Hepatocyte (in vitro differentiated cells): ENCODE measurements around the gene SLC22A13.

Source experiments
- EZH2 ChIP-seq: fragments of 200-600 bp; sonication (generic); IDR thresholded peaks from 2 replicates; pipeline ENCODE4 v1.6.1; 2016; ENCODE audit warnings: antibody characterized with exemption, mild to moderate bottlenecking, borderline replicate concordance
- TF ChIP-seq, protein P1 (sequence below): fragments of 200-600 bp; sonication (generic); IDR thresholded peaks from 2 replicates; pipeline ENCODE4 v1.5.1; 2016; ENCODE audit warnings: antibody characterized with exemption, mild to moderate bottlenecking; ENCODE audit not compliant: poor library complexity

- TF ChIP-seq EZH2, result no peak
- TF ChIP-seq, protein P1, sequence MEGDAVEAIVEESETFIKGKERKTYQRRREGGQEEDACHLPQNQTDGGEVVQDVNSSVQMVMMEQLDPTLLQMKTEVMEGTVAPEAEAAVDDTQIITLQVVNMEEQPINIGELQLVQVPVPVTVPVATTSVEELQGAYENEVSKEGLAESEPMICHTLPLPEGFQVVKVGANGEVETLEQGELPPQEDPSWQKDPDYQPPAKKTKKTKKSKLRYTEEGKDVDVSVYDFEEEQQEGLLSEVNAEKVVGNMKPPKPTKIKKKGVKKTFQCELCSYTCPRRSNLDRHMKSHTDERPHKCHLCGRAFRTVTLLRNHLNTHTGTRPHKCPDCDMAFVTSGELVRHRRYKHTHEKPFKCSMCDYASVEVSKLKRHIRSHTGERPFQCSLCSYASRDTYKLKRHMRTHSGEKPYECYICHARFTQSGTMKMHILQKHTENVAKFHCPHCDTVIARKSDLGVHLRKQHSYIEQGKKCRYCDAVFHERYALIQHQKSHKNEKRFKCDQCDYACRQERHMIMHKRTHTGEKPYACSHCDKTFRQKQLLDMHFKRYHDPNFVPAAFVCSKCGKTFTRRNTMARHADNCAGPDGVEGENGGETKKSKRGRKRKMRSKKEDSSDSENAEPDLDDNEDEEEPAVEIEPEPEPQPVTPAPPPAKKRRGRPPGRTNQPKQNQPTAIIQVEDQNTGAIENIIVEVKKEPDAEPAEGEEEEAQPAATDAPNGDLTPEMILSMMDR, result no peak
These were observed 53.4 kb downstream of the SLC22A13 start for GRCh38 chr3:38318766-38319671.
